ENCODE results near the gene CECR2.

The CECR2 gene

GRCh38 chr22:17479135-17479534 lies 109.9 kb downstream of the CECR2 start:
- no peaks in the 10 kb centered on the region for H3K36me3 ChIP-seq (ENCODE audit: insufficient read depth, low read length)
- no peak overlapping the region for H3K4me3 ChIP-seq (ENCODE audit: low read depth in 1 of 2, low read length in 2 of 2)
- H4K20me1 ChIP-seq (ENCODE audit: insufficient read depth, low read length): no peaks in the 10 kb centered on the region
- DNase-seq (no peak), ATAC-seq (ENCODE audit: insufficient read depth, low read depth) (no peak)
- no peaks in the 10 kb centered on the region for H3K79me2 ChIP-seq (ENCODE audit: insufficient read depth, low read length)
- H3K9ac ChIP-seq (ENCODE audit: low read depth, low read length): no peak overlapping the region
- no peak overlapping the region for H3K4me2 ChIP-seq (ENCODE audit: insufficient read depth, low read length)
- no peak overlapping the region for H2AFZ ChIP-seq (ENCODE audit: low read depth, low read length)
- H3K9me3 ChIP-seq (ENCODE audit: insufficient read depth, low read length, severe bottlenecking): no peaks in the 10 kb centered on the region
- H3K27me3 ChIP-seq (ENCODE audit: insufficient read depth, low read length, poor library complexity): peaks cover 3% of the 10 kb centered on the region
- H3K4me1 ChIP-seq (ENCODE audit: insufficient read depth, low read length): no peaks in the 10 kb centered on the region
- TF ChIP-seq CTCF (IDR thresholded peaks at IDR 0.05; ENCODE audit: borderline replicate concordance, extremely low read depth, low read length, poor library complexity, severe bottlenecking): no peak
- TF ChIP-seq EZH2 (IDR thresholded peaks at IDR 0.05; ENCODE audit: borderline replicate concordance, low read depth, low read length, severe bottlenecking): no peak
- H3K27ac ChIP-seq (ENCODE audit: low read length): no peak overlapping the region

GRCh38 chr22:17481424-17481823 lies 112.2 kb downstream of the CECR2 start:
- ATAC-seq (ENCODE audit: insufficient read depth, low read depth): no peak
- H3K4me2 ChIP-seq (ENCODE audit: insufficient read depth, low read length): no peak overlapping the region
- no peaks in the 10 kb centered on the region for H3K36me3 ChIP-seq (ENCODE audit: insufficient read depth, low read length)
- no peak for TF ChIP-seq EZH2 (IDR thresholded peaks at IDR 0.05; ENCODE audit: borderline replicate concordance, low read depth, low read length, severe bottlenecking)
- TF ChIP-seq CTCF (IDR thresholded peaks at IDR 0.05; ENCODE audit: borderline replicate concordance, extremely low read depth, low read length, poor library complexity, severe bottlenecking): no peak
- H2AFZ ChIP-seq (ENCODE audit: low read depth, low read length): no peak overlapping the region
- H3K27ac ChIP-seq (ENCODE audit: low read length): no peak overlapping the region
- H3K79me2 ChIP-seq (ENCODE audit: insufficient read depth, low read length): no peaks in the 10 kb centered on the region
- peaks cover 3% of the 10 kb centered on the region for H3K27me3 ChIP-seq (ENCODE audit: insufficient read depth, low read length, poor library complexity)
- H3K9ac ChIP-seq (ENCODE audit: low read depth, low read length): no peak overlapping the region
- H3K9me3 ChIP-seq (ENCODE audit: insufficient read depth, low read length, severe bottlenecking): no peaks in the 10 kb centered on the region
- no peaks in the 10 kb centered on the region for H4K20me1 ChIP-seq (ENCODE audit: insufficient read depth, low read length)
- no peak overlapping the region for H3K4me3 ChIP-seq (ENCODE audit: low read depth in 1 of 2, low read length in 2 of 2)
- DNase-seq: no peak
- H3K4me1 ChIP-seq (ENCODE audit: insufficient read depth, low read length): no peaks in the 10 kb centered on the region

- Histone ChIP-seq H3K27me3 (ENCODE audit: insufficient read depth, low read length, poor library complexity) (no peaks in the 10 kb centered on the region), H3K9ac (ENCODE audit: low read depth, low read length) (no peak overlapping the region), H3K4me3 (ENCODE audit: low read depth in 1 of 2, low read length in 2 of 2) (no peak overlapping the region), H3K4me2 (ENCODE audit: insufficient read depth, low read length) (no peak overlapping the region), H3K79me2 (ENCODE audit: insufficient read depth, low read length) (no peaks in the 10 kb centered on the region), H4K20me1 (ENCODE audit: insufficient read depth, low read length) (no peaks in the 10 kb centered on the region), H3K27ac (ENCODE audit: low read length) (no peak overlapping the region), H3K9me3 (ENCODE audit: insufficient read depth, low read length, severe bottlenecking) (no peaks in the 10 kb centered on the region), H2AFZ (ENCODE audit: low read depth, low read length) (no peak overlapping the region), H3K4me1 (ENCODE audit: insufficient read depth, low read length) (no peaks in the 10 kb centered on the region), H3K36me3 (ENCODE audit: insufficient read depth, low read length) (no peaks in the 10 kb centered on the region)
- TF ChIP-seq CTCF (IDR thresholded peaks at IDR 0.05; ENCODE audit: borderline replicate concordance, extremely low read depth, low read length, poor library complexity, severe bottlenecking) (no peak), EZH2 (IDR thresholded peaks at IDR 0.05; ENCODE audit: borderline replicate concordance, low read depth, low read length, severe bottlenecking) (no peak)
- ATAC-seq (ENCODE audit: insufficient read depth, low read depth): no peak
- DNase-seq: no peak
Measured at GRCh38 chr22:17483688-17484372, 114.6 kb downstream of the CECR2 start.
